ENCODE data around the gene NFX1.
"Not testable (repeated sequence)": the region's sequence is repeated elsewhere in the genome, so short reads cannot be mapped to it uniquely, and the experiment has no call there.

NFX1 gene

GRCh38 chr9:33382397-33382796, 92.1 kb downstream of the NFX1 start:
- in situ Hi-C loops (cut with MboI; ENCODE audit: low sequenced_read_pairs); H3K4me1 ChIP-seq; DNase-seq (ENCODE audit: low spot score in 2 of 2): not testable (repeated sequence)

GRCh38 chr9:33383396-33383795, 93.1 kb downstream of the NFX1 start:
- H3K4me3 ChIP-seq; H3K27me3 ChIP-seq (ENCODE audit: low read depth); H3K36me3 ChIP-seq (replicated peaks); DNase-seq (ENCODE audit: low spot score in 2 of 2); H3K9me3 ChIP-seq; in situ Hi-C loops (cut with MboI; ENCODE audit: low sequenced_read_pairs); H3K4me1 ChIP-seq: not testable (repeated sequence)

More at GRCh38 chr9:33382397-33382796, 92.1 kb downstream of the NFX1 start:
- H3K36me3 ChIP-seq (replicated peaks); H3K9me3 ChIP-seq; H3K4me3 ChIP-seq; H3K27me3 ChIP-seq (ENCODE audit: low read depth): not testable (repeated sequence)

- in situ Hi-C loops (cut with MboI; ENCODE audit: low sequenced_read_pairs); H3K9me3 ChIP-seq; H3K36me3 ChIP-seq (replicated peaks); H3K4me1 ChIP-seq; H3K4me3 ChIP-seq; H3K27me3 ChIP-seq (ENCODE audit: low read depth); DNase-seq (ENCODE audit: low spot score in 2 of 2): not testable (repeated sequence)
Measured at GRCh38 chr9:33385536-33385935, 95.2 kb downstream of the NFX1 start.

GRCh38 chr9:33385979-33386640, 95.8 kb downstream of the NFX1 start:
- in situ Hi-C loops (cut with MboI; ENCODE audit: low sequenced_read_pairs); H3K27me3 ChIP-seq (ENCODE audit: low read depth); H3K4me1 ChIP-seq; H3K9me3 ChIP-seq; H3K36me3 ChIP-seq (replicated peaks); H3K4me3 ChIP-seq; DNase-seq (ENCODE audit: low spot score in 2 of 2): not testable (repeated sequence)

GRCh38 chr9:33386641-33386996, 96.3 kb downstream of the NFX1 start:
- DNase-seq (ENCODE audit: low spot score in 2 of 2); H3K9me3 ChIP-seq; H3K27me3 ChIP-seq (ENCODE audit: low read depth); H3K36me3 ChIP-seq (replicated peaks); H3K4me3 ChIP-seq; in situ Hi-C loops (cut with MboI; ENCODE audit: low sequenced_read_pairs); H3K4me1 ChIP-seq: not testable (repeated sequence)

GRCh38 chr9:33386998-33387397, 96.7 kb downstream of the NFX1 start:
- H3K4me1 ChIP-seq; DNase-seq (ENCODE audit: low spot score in 2 of 2); H3K9me3 ChIP-seq; H3K27me3 ChIP-seq (ENCODE audit: low read depth); H3K36me3 ChIP-seq (replicated peaks); in situ Hi-C loops (cut with MboI; ENCODE audit: low sequenced_read_pairs); H3K4me3 ChIP-seq: not testable (repeated sequence)

- Histone ChIP-seq H3K4me1 (peaks cover 7% of the 10 kb centered on the region), H3K27me3 (ENCODE audit: low read depth) (no peaks in the 10 kb centered on the region), H3K36me3 (replicated peaks) (no peaks in the 10 kb centered on the region), H3K4me3 (no peak overlapping the region), H3K9me3 (no peaks in the 10 kb centered on the region)
- in situ Hi-C loops (cut with MboI; ENCODE audit: low sequenced_read_pairs): no loop called here
- DNase-seq (ENCODE audit: low spot score in 2 of 2): no peak
Measured at GRCh38 chr9:33388110-33388994, 98.0 kb downstream of the NFX1 start.

GRCh38 chr9:33391111-33391771, 100.9 kb downstream of the NFX1 start:
- H3K36me3 ChIP-seq (replicated peaks); H3K27me3 ChIP-seq (ENCODE audit: low read depth); H3K9me3 ChIP-seq; H3K4me3 ChIP-seq; in situ Hi-C loops (cut with MboI; ENCODE audit: low sequenced_read_pairs); H3K4me1 ChIP-seq: not testable (repeated sequence)
- DNase-seq (ENCODE audit: low spot score in 2 of 2): peak; percentile 20 to 70

- H3K4me1 ChIP-seq; H3K9me3 ChIP-seq; H3K4me3 ChIP-seq; H3K27me3 ChIP-seq (ENCODE audit: low read depth); DNase-seq (ENCODE audit: low spot score in 2 of 2); in situ Hi-C loops (cut with MboI; ENCODE audit: low sequenced_read_pairs); H3K36me3 ChIP-seq (replicated peaks): not testable (repeated sequence)
Measured at GRCh38 chr9:33392591-33393021, 102.3 kb downstream of the NFX1 start.

- in situ Hi-C loops (cut with MboI; ENCODE audit: low sequenced_read_pairs): no loop called here
- DNase-seq (ENCODE audit: low spot score in 2 of 2): no peak
- H3K27me3 ChIP-seq (ENCODE audit: low read depth): no peaks in the 10 kb centered on the region
- H3K36me3 ChIP-seq (replicated peaks): no peaks in the 10 kb centered on the region
- H3K9me3 ChIP-seq: no peaks in the 10 kb centered on the region
- no peak overlapping the region for H3K4me3 ChIP-seq
- H3K4me1 ChIP-seq: peaks cover 7% of the 10 kb centered on the region
Measured at GRCh38 chr9:33393581-33393980, 103.3 kb downstream of the NFX1 start.

- H3K27me3 ChIP-seq (ENCODE audit: low read depth); H3K4me3 ChIP-seq; H3K36me3 ChIP-seq (replicated peaks); H3K9me3 ChIP-seq; H3K4me1 ChIP-seq; DNase-seq (ENCODE audit: low spot score in 2 of 2); in situ Hi-C loops (cut with MboI; ENCODE audit: low sequenced_read_pairs): not testable (repeated sequence)
Measured at GRCh38 chr9:33393986-33394385, 103.7 kb downstream of the NFX1 start.

GRCh38 chr9:33395159-33395879, 105.0 kb downstream of the NFX1 start:
- H3K27me3 ChIP-seq (ENCODE audit: low read depth); H3K36me3 ChIP-seq (replicated peaks); H3K9me3 ChIP-seq; in situ Hi-C loops (cut with MboI; ENCODE audit: low sequenced_read_pairs); DNase-seq (ENCODE audit: low spot score in 2 of 2); H3K4me1 ChIP-seq; H3K4me3 ChIP-seq: not testable (repeated sequence)

- DNase-seq (ENCODE audit: low spot score in 2 of 2); H3K36me3 ChIP-seq (replicated peaks); H3K27me3 ChIP-seq (ENCODE audit: low read depth); H3K4me3 ChIP-seq; H3K9me3 ChIP-seq; H3K4me1 ChIP-seq; in situ Hi-C loops (cut with MboI; ENCODE audit: low sequenced_read_pairs): not testable (repeated sequence)
Measured at GRCh38 chr9:33397801-33398200, 107.5 kb downstream of the NFX1 start.

- H3K4me3 ChIP-seq; DNase-seq (ENCODE audit: low spot score in 2 of 2); H3K4me1 ChIP-seq; H3K9me3 ChIP-seq; in situ Hi-C loops (cut with MboI; ENCODE audit: low sequenced_read_pairs); H3K27me3 ChIP-seq (ENCODE audit: low read depth); H3K36me3 ChIP-seq (replicated peaks): not testable (repeated sequence)
Measured at GRCh38 chr9:33399047-33399446, 108.7 kb downstream of the NFX1 start.
